HepG2 (cell line): Measurements from ENCODE around the gene AGAP1. TPM values are rescaled to one million over a fixed set of nuclear protein-coding genes. Genes with fewer than 3 reads are reported as not detected.
A peak's percentile ranks its signal among the peaks of the same experiment; 100 is the strongest.

Experiments
- BCL6 ChIP-seq: IDR thresholded peaks from 2 replicates; pipeline ENCODE4 v1.6.1; 2016; ENCODE audit warnings: missing genetic modification reagents, missing compliant biosample characterization
- FOXK2 ChIP-seq: fragments of 450-650 bp; IDR thresholded peaks from 2 replicates; pipeline ENCODE4 v1.6.1; 2016
- HES4 ChIP-seq: sonication (generic); formaldehyde crosslinking; IDR thresholded peaks from 2 replicates; pipeline ENCODE4 v1.9.0; 2021; ENCODE audit warnings: mild to moderate bottlenecking, missing genetic modification reagents, borderline replicate concordance
- HMGA1 ChIP-seq: sonication (generic); formaldehyde crosslinking; conservative IDR thresholded peaks from 2 replicates; pipeline ENCODE4 v1.4.0; 2020; ENCODE audit warnings: missing genetic modification reagents
- HNF4A ChIP-seq: sonication (generic); formaldehyde crosslinking; IDR thresholded peaks from 2 replicates; pipeline ENCODE4 v1.4.0; 2020; ENCODE audit warnings: missing genetic modification reagents
- HOXA5 ChIP-seq: sonication (generic); formaldehyde crosslinking; IDR thresholded peaks from 2 replicates; pipeline ENCODE4 v1.4.0; 2020; ENCODE audit warnings: missing genetic modification reagents
- KDM6A ChIP-seq: IDR thresholded peaks from 2 replicates; pipeline ENCODE4 v1.6.1; 2016; ENCODE audit warnings: low read depth
- SP140L ChIP-seq: sonication (generic); formaldehyde crosslinking; IDR thresholded peaks from 2 replicates; pipeline ENCODE4 v1.4.0; 2020; ENCODE audit warnings: missing genetic modification reagents, borderline replicate concordance
- ZNF234 ChIP-seq: sonication (generic); formaldehyde crosslinking; conservative IDR thresholded peaks from 2 replicates; pipeline ENCODE4 v1.5.1; 2020; ENCODE audit warnings: mild to moderate bottlenecking, missing genetic modification reagents
- ZNF546 ChIP-seq: sonication (generic); formaldehyde crosslinking; conservative IDR thresholded peaks from 2 replicates; pipeline ENCODE4 v1.8.1; 2023; ENCODE audit warnings: mild to moderate bottlenecking, missing genetic modification reagents
- ZNF891 ChIP-seq: sonication (generic); formaldehyde crosslinking; IDR thresholded peaks from 2 replicates; pipeline ENCODE4 v1.5.0; 2020; ENCODE audit warnings: mild to moderate bottlenecking, missing genetic modification reagents
- polyA plus RNA-seq, 8 experiments: library from polyadenylated mRNA; depleted of rRNA in 3 of 8; stranded (reverse) in 7 of 8; unstranded in 1 of 8; fragments of >200 nt; fragmentation: Illumina TruSeq in 4 of 8; extraction: Trizol in 4 of 8; gene quantifications; 2 replicates each; pipeline versions ENCODE4 v1.2.1 to v1.2.3, GENCODE V29; 2011 to 2016; ENCODE audit warnings: low read depth in 4 of 8, missing spikeins in 1 of 8, mixed read lengths in 1 of 8; ENCODE audit not compliant: insufficient read depth in 1 of 8
- total RNA-seq, 5 experiments: library from RNA; depleted of rRNA; stranded (reverse); fragments of >200 nt; fragmentation: Illumina TruSeq; extraction: Trizol; gene quantifications; 2 replicates each; pipeline ENCODE4 v1.2.3, GENCODE V29; 2016; ENCODE audit warnings: low read depth in 1 of 5
- TF ChIP-seq, protein P1 (sequence below): sonication (generic); formaldehyde crosslinking; IDR thresholded peaks from 2 replicates; pipeline ENCODE4 v1.4.0; 2020; ENCODE audit warnings: low read depth, mild to moderate bottlenecking, missing genetic modification reagents
- TF ChIP-seq, protein P2 (sequence below): sonication (generic); formaldehyde crosslinking; IDR thresholded peaks from 2 replicates; pipeline ENCODE4 v1.4.0; 2020; ENCODE audit warnings: missing genetic modification reagents
- TF ChIP-seq, protein P3 (sequence below): sonication (generic); formaldehyde crosslinking; IDR thresholded peaks from 2 replicates; pipeline ENCODE4 v1.4.0; 2020; ENCODE audit warnings: missing genetic modification reagents
- TF ChIP-seq, protein P4 (sequence below): sonication (generic); formaldehyde crosslinking; IDR thresholded peaks from 2 replicates; pipeline ENCODE4 v1.4.0; 2020; ENCODE audit warnings: mild to moderate bottlenecking, low read depth, missing genetic modification reagents
- TF ChIP-seq, protein P5 (sequence below): IDR thresholded peaks from 2 replicates; pipeline ENCODE4 v1.6.1; 2018; ENCODE audit warnings: missing genetic modification reagents
- TF ChIP-seq, protein P6 (sequence below): IDR thresholded peaks from 2 replicates; pipeline ENCODE4 v1.6.1; 2016; ENCODE audit warnings: missing compliant biosample characterization, missing genetic modification reagents, borderline replicate concordance
- TF ChIP-seq, protein P7 (sequence below): sonication (generic); formaldehyde crosslinking; IDR thresholded peaks from 2 replicates; pipeline ENCODE4 v1.4.0; 2020; ENCODE audit warnings: mild to moderate bottlenecking, missing genetic modification reagents
- TF ChIP-seq, protein P8 (sequence below): sonication (generic); formaldehyde crosslinking; IDR thresholded peaks from 2 replicates; pipeline ENCODE4 v1.8.0; 2022; ENCODE audit warnings: missing genetic modification reagents, low read depth, mild to moderate bottlenecking, borderline replicate concordance

Gene AGAP1
- total and polyA plus RNA-seq, 2 of the 13 experiments (the other 11 are each of a cell fraction or from before 2014, with no cell fraction given): 21.2 to 32.7 TPM

DNA sequence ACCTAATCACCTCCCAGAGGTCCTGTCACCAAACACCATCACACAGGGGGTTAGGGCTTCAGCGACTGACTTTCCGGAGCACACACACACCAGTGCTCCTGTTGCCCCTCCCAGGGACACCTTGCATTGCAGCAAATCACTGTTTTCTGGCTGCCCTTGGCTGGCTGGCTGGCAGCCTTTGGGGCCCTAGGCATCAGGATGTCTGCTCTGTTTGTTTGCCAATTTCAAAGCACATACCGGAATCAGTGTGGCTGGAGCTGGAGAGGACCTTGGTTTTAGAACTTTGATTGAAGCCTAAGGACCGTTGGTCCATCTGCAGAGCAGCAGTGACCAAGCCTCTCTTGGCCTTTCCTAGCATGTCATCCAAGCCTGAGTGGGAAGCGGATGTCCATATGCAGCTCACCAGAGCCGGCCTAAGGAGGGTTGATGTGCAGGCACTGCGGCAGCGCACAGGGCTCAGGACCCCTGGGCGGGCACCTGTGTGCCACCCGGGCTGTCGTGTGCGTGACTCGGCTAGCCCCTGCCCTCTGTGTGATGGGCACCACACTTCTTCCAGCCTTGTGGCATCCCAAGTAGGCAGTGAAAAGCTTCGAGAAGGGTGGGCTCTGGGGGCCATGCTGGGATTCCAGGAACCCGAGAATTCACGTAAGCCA is 612.2 kb downstream of the AGAP1 start (continued):
- TF ChIP-seq ZNF234: no peak
- no peak for TF ChIP-seq SP140L
- TF ChIP-seq, protein P1, sequence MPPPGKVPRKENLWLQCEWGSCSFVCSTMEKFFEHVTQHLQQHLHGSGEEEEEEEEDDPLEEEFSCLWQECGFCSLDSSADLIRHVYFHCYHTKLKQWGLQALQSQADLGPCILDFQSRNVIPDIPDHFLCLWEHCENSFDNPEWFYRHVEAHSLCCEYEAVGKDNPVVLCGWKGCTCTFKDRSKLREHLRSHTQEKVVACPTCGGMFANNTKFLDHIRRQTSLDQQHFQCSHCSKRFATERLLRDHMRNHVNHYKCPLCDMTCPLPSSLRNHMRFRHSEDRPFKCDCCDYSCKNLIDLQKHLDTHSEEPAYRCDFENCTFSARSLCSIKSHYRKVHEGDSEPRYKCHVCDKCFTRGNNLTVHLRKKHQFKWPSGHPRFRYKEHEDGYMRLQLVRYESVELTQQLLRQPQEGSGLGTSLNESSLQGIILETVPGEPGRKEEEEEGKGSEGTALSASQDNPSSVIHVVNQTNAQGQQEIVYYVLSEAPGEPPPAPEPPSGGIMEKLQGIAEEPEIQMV (CRISPR knock-in tag): no peak
- TF ChIP-seq BCL6 (CRISPR knock-in tag): peak; percentile 90
- TF ChIP-seq HOXA5 (CRISPR knock-in tag): 0 out of 2 replicates have a peak, but pooled peaks have one; percentile 34
- peak; percentile 92 for TF ChIP-seq HNF4A (CRISPR knock-in tag)
- TF ChIP-seq, protein P2, sequence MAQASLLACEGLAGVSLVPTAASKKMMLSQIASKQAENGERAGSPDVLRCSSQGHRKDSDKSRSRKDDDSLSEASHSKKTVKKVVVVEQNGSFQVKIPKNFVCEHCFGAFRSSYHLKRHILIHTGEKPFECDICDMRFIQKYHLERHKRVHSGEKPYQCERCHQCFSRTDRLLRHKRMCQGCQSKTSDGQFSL (CRISPR knock-in tag): no peak
- no peak for TF ChIP-seq HMGA1 (CRISPR knock-in tag)
- TF ChIP-seq, protein P3, sequence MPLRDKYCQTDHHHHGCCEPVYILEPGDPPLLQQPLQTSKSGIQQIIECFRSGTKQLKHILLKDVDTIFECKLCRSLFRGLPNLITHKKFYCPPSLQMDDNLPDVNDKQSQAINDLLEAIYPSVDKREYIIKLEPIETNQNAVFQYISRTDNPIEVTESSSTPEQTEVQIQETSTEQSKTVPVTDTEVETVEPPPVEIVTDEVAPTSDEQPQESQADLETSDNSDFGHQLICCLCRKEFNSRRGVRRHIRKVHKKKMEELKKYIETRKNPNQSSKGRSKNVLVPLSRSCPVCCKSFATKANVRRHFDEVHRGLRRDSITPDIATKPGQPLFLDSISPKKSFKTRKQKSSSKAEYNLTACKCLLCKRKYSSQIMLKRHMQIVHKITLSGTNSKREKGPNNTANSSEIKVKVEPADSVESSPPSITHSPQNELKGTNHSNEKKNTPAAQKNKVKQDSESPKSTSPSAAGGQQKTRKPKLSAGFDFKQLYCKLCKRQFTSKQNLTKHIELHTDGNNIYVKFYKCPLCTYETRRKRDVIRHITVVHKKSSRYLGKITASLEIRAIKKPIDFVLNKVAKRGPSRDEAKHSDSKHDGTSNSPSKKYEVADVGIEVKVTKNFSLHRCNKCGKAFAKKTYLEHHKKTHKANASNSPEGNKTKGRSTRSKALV (CRISPR knock-in tag): no peak
- no peak for TF ChIP-seq FOXK2
- TF ChIP-seq, protein P4, sequence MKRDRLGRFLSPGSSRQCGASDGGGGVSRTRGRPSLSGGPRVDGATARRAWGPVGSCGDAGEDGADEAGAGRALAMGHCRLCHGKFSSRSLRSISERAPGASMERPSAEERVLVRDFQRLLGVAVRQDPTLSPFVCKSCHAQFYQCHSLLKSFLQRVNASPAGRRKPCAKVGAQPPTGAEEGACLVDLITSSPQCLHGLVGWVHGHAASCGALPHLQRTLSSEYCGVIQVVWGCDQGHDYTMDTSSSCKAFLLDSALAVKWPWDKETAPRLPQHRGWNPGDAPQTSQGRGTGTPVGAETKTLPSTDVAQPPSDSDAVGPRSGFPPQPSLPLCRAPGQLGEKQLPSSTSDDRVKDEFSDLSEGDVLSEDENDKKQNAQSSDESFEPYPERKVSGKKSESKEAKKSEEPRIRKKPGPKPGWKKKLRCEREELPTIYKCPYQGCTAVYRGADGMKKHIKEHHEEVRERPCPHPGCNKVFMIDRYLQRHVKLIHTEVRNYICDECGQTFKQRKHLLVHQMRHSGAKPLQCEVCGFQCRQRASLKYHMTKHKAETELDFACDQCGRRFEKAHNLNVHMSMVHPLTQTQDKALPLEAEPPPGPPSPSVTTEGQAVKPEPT (CRISPR knock-in tag): no peak
- no peak for TF ChIP-seq ZNF891 (CRISPR knock-in tag)
- TF ChIP-seq, protein P5, sequence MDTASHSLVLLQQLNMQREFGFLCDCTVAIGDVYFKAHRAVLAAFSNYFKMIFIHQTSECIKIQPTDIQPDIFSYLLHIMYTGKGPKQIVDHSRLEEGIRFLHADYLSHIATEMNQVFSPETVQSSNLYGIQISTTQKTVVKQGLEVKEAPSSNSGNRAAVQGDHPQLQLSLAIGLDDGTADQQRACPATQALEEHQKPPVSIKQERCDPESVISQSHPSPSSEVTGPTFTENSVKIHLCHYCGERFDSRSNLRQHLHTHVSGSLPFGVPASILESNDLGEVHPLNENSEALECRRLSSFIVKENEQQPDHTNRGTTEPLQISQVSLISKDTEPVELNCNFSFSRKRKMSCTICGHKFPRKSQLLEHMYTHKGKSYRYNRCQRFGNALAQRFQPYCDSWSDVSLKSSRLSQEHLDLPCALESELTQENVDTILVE (CRISPR knock-in tag): no peak
- TF ChIP-seq KDM6A (CRISPR knock-in tag): 0 out of 2 replicates have a peak, but pooled peaks have one; percentile 36
- TF ChIP-seq ZNF546 (CRISPR knock-in tag): no peak
- TF ChIP-seq, protein P6, sequence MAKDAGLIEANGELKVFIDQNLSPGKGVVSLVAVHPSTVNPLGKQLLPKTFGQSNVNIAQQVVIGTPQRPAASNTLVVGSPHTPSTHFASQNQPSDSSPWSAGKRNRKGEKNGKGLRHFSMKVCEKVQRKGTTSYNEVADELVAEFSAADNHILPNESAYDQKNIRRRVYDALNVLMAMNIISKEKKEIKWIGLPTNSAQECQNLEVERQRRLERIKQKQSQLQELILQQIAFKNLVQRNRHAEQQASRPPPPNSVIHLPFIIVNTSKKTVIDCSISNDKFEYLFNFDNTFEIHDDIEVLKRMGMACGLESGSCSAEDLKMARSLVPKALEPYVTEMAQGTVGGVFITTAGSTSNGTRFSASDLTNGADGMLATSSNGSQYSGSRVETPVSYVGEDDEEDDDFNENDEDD (CRISPR knock-in tag): no peak
- TF ChIP-seq, protein P7, sequence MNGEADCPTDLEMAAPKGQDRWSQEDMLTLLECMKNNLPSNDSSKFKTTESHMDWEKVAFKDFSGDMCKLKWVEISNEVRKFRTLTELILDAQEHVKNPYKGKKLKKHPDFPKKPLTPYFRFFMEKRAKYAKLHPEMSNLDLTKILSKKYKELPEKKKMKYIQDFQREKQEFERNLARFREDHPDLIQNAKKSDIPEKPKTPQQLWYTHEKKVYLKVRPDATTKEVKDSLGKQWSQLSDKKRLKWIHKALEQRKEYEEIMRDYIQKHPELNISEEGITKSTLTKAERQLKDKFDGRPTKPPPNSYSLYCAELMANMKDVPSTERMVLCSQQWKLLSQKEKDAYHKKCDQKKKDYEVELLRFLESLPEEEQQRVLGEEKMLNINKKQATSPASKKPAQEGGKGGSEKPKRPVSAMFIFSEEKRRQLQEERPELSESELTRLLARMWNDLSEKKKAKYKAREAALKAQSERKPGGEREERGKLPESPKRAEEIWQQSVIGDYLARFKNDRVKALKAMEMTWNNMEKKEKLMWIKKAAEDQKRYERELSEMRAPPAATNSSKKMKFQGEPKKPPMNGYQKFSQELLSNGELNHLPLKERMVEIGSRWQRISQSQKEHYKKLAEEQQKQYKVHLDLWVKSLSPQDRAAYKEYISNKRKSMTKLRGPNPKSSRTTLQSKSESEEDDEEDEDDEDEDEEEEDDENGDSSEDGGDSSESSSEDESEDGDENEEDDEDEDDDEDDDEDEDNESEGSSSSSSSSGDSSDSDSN (CRISPR knock-in tag): peak; percentile 38; the same call in 1 of the 2 replicates
- 0 out of 2 replicates have a peak, but pooled peaks have one; percentile 8 for TF ChIP-seq HES4 (CRISPR knock-in tag)
- TF ChIP-seq, protein P8, sequence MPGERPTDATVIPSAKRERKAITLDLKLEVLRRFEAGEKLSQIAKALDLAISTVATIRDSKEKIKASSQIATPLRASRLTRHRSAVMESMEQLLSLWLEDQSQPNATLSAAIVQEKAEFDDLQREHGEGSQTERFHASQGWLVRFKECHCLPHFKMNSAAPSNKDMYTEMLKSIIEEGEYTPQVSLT (CRISPR knock-in tag): no peak
